HG03060 (cell line): ENCODE results near the gene DEGS2.

Source experiments
- ATAC-seq: cut with Tn5 transposase; IDR thresholded peaks from one replicate; pipeline ENCODE4 v1.9.1; 2021; ENCODE audit warnings: low read depth, moderate number of reproducible peaks; ENCODE audit not compliant: unreplicated experiment

The DEGS2 gene

GRCh38 chr14:100100032-100100703 is 59.3 kb downstream of the DEGS2 start:
- no peak for ATAC-seq

DNA sequence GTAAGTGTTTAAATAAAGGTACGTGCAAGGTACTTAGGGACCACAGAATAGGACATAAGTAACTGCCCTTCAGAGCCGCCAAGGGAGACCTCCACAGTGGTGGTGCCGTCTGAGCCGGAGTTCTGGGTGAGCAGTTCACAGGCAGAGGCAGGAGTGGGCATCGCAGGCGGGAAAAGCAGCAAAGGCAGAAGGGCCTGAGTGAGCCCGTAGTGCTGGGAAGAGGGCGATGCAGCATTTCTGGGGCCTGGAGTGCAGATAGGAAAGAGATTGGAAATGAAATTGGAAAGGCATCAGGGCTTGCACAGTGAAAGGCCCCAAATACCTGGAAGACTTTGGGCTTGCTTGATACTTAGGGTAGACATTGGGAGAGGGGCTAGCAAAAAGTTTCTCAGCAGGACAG is 61.3 kb downstream of the DEGS2 start:
- no peak for ATAC-seq

GRCh38 chr14:100096656-100097055 is 62.8 kb downstream of the DEGS2 start:
- no peak for ATAC-seq
